ENCODE data around the gene ZNRF3. TPM values are rescaled to one million over a fixed set of nuclear protein-coding genes. Genes with fewer than 3 reads are reported as not detected.
A peak's percentile ranks its signal among the peaks of the same experiment; 100 is the strongest.

The ZNRF3 gene
- total RNA-seq, 6 experiments from 2014 or later, result 5.8 to 9.2 (median 6.9) TPM

DNA sequence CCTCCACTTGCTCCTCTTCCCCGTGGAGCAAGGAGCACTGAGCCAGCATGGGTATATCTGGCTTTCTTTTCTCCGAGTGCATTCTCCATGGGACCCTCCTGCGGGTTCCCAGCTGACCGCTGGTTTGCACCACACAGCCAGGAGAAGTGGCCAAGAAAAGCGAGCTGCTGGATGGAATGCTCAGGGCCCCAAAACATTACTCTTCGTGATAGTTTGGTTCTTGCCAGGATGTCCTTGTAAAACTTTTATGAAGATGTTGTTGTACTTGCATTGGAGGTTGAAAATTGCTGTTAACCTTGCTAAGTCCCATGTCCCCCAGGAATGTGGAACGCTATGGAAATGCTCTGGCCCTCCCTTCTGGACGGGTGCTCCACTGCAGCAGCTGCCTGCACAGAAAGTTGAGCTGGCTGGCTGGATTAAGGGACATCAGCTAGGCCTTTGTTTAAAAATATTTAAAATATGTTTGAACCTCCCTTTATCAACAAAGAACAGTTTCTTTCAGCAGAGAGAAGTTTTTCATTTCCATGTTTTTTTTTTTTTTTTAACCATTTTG, 68.7 kb downstream of the ZNRF3 start:
- TF ChIP-seq POLR2A (IDR thresholded peaks at IDR 0.05) (no peak), CTCF (IDR thresholded peaks at IDR 0.05) (peak in 1 of 4 donors; percentile 24)
- DNase-seq (no peak), ATAC-seq (peak in 2 of 4 donors; percentile 10 to 17)
- intact Hi-C loops (cut with DNase I), result no loop called here
- no peaks in the 10 kb centered on the region for H3K27me3 ChIP-seq
- H3K4me3 ChIP-seq, result no peak overlapping the region
- H3K4me1 ChIP-seq, result peaks cover 0 to 28% (median 5%) of the 10 kb centered on the region in 4 donors
- no peak overlapping the region for H3K27ac ChIP-seq
- no peaks in the 10 kb centered on the region for H3K9me3 ChIP-seq
- no peaks in the 10 kb centered on the region for H3K36me3 ChIP-seq
- 63% methylated on average over 2 of the region's 8 CpGs for WGBS (ENCODE audit: insufficient coverage, low coverage, low lambda C conversion rate, missing lambda C conversion rate)

- no peaks in the 10 kb centered on the region for H3K36me3 ChIP-seq
- WGBS (ENCODE audit: insufficient coverage, low coverage, low lambda C conversion rate, missing lambda C conversion rate), result 86% methylated on average over 2 of the region's 2 CpGs
- H3K27me3 ChIP-seq, result no peaks in the 10 kb centered on the region
- intact Hi-C loops (cut with DNase I), result no loop called here
- no peak for ATAC-seq
- no peak overlapping the region for H3K27ac ChIP-seq
- no peak for DNase-seq
- TF ChIP-seq CTCF (IDR thresholded peaks at IDR 0.05) (no peak), POLR2A (IDR thresholded peaks at IDR 0.05) (no peak)
- H3K4me1 ChIP-seq, result peaks cover 0 to 28% (median 5%) of the 10 kb centered on the region in 4 donors
- no peaks in the 10 kb centered on the region for H3K9me3 ChIP-seq
- no peak overlapping the region for H3K4me3 ChIP-seq
Measured at GRCh38 chr22:28952857-28953256, 69.5 kb downstream of the ZNRF3 start.

GRCh38 chr22:28953403-28953802, 70.0 kb downstream of the ZNRF3 start:
- 64% methylated on average over 2 of the region's 2 CpGs for WGBS (ENCODE audit: insufficient coverage, low coverage, low lambda C conversion rate, missing lambda C conversion rate)
- no peaks in the 10 kb centered on the region for H3K36me3 ChIP-seq
- H3K4me1 ChIP-seq, result peaks cover 0 to 24% (median 2%) of the 10 kb centered on the region in 4 donors
- intact Hi-C loops (cut with DNase I), result no loop called here
- TF ChIP-seq POLR2A (IDR thresholded peaks at IDR 0.05) (no peak), CTCF (IDR thresholded peaks at IDR 0.05) (no peak)
- ATAC-seq, result no peak
- no peak overlapping the region for H3K4me3 ChIP-seq
- H3K9me3 ChIP-seq, result no peaks in the 10 kb centered on the region
- no peaks in the 10 kb centered on the region for H3K27me3 ChIP-seq
- no peak overlapping the region for H3K27ac ChIP-seq
- no peak for DNase-seq

GRCh38 chr22:28953976-28954880, 70.9 kb downstream of the ZNRF3 start:
- DNase-seq, result no peak
- H3K27ac ChIP-seq, result no peak overlapping the region
- WGBS (ENCODE audit: insufficient coverage, low coverage, low lambda C conversion rate, missing lambda C conversion rate), result 92% methylated on average over 5 of the region's 6 CpGs
- ATAC-seq, result no peak
- H3K27me3 ChIP-seq, result no peaks in the 10 kb centered on the region
- H3K9me3 ChIP-seq, result no peaks in the 10 kb centered on the region
- H3K4me3 ChIP-seq, result no peak overlapping the region
- intact Hi-C loops (cut with DNase I), result no loop called here
- H3K36me3 ChIP-seq, result no peaks in the 10 kb centered on the region
- peaks cover 0 to 18% (median 2%) of the 10 kb centered on the region in 4 donors for H3K4me1 ChIP-seq
- TF ChIP-seq POLR2A (IDR thresholded peaks at IDR 0.05) (no peak), CTCF (IDR thresholded peaks at IDR 0.05) (no peak)
